Activated CD4-positive, alpha-beta T cell treated with anti-CD3 and anti-CD28 coated beads, Interleukin-10, Interleukin-2, amounts not matched to agents 100 ng/mL and 50 ng/mL, durations not matched to agents 16 hours and 8 hours (primary cell): ENCODE measurements around the gene GNG7.
"Not testable (repeated sequence)": the region's sequence is repeated elsewhere in the genome, so short reads cannot be mapped to it uniquely, and the experiment has no call there.

Experiments
- DNase-seq: peaks from one replicate; pipeline ENCODE4 v3.0.0-alpha.2; 2020

Gene GNG7

GRCh38 chr19:2726160-2726855 lies 23.8 kb upstream of the GNG7 start:
- no peak for DNase-seq

GRCh38 chr19:2724148-2724557 lies 21.7 kb upstream of the GNG7 start:
- DNase-seq: no peak

- DNase-seq: no peak
These were observed 21.3 kb upstream of the GNG7 start for GRCh38 chr19:2723747-2724146.

DNA sequence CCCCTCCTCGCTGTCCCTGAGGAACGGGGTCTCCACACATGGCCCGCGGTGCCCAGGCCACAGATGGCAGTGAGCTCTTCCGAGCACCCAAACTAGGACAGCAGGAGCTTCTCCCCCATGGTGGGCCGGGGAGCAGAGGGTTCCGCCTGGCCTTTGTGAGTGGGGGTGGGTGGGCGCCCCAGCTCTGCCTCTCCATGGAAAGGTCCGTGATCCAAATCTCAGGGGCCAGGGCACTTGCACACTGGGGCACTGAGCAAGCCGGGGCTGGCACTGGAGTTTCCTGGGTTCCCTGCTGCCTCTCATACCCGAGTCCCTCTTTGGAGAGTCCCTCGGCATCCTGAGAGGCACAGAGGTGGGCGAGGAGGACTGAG lies 20.8 kb upstream of the GNG7 start:
- no peak for DNase-seq

DNA sequence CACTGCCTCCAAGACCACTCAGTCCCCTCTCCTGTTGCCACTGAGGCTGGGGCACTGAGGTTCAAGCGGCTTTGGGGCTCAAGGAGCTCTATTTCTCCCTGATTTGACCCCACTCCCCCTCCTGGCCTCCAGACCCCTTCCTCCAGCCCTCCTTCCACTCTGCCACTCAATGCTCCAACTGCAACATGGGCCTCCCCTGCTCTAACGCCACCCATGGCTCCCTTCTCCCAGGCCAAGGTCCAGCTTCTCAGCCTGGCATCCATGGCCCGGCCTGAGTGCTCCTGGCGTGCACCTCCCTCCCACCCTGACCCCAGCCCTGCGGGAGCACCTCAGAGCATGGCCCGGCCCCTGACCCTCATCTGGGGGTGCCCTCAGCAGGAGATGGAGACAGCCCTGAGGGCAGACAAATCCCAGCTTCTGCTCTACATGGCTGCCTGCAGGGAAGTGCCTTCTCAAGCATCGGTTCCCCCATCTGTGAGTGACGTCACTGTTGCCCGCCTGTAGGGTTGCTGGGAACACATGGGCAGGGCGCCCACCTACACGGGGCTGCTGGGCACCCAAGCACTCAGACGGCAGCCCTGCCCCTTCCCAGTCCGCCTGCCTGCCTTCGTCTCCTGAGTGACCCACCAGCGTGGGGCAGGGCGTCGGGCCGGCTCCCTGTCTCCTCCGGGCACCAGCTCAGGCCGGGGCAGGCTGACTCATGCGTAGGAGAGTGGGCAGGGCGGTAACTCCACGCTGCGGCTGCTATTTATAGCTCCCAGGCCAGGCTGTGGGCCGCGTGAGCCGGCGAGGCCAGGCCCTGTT lies 20.2 kb upstream of the GNG7 start:
- no peak for DNase-seq

DNA sequence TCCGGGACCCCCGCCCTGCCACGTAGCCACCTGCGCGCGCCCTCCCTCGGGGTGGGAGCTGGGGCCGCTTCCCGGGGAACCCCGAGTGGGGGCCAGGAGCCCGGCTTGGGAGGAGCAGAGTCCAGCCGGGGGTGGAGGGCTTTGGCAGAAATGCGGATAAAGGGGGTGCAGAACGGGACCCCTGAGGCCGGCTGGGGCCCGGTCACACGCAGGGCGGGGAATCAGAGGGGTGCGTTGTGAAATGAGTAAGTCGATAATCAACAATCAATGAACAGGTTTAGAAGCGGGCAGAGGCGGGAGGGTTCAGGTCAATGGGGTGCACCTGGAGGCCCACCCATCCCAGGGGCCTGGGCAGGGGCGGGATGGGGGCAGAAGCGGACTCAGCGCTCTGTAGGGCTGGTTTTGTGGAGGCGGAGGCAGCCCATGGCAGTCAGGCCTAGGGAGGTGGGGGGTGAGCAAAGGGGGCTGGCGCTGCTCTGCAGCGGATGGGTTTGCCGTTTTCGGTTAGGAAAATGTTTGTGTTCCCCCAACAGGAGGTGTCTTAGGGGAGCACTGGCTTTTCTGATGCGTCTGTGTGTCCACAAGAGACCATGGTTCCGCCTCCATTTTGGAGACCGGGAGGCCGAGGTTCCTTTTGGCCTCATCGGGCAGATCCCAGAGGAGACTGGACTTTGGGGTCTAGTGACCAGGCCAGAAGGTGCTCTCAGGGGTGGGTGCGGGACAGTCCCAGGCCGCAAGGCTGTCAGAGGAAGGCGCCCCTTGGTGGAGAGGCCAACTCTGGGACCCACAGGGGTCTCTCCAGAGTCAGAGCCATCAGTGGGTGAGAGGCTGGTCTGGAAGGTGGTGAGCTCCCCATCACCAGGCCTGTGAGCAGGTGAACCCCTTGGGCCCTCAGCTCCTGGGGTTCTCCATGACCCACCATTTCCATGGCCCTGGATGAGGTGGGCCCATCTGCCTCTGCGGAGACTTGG lies 19.4 kb upstream of the GNG7 start:
- DNase-seq: no peak

DNA sequence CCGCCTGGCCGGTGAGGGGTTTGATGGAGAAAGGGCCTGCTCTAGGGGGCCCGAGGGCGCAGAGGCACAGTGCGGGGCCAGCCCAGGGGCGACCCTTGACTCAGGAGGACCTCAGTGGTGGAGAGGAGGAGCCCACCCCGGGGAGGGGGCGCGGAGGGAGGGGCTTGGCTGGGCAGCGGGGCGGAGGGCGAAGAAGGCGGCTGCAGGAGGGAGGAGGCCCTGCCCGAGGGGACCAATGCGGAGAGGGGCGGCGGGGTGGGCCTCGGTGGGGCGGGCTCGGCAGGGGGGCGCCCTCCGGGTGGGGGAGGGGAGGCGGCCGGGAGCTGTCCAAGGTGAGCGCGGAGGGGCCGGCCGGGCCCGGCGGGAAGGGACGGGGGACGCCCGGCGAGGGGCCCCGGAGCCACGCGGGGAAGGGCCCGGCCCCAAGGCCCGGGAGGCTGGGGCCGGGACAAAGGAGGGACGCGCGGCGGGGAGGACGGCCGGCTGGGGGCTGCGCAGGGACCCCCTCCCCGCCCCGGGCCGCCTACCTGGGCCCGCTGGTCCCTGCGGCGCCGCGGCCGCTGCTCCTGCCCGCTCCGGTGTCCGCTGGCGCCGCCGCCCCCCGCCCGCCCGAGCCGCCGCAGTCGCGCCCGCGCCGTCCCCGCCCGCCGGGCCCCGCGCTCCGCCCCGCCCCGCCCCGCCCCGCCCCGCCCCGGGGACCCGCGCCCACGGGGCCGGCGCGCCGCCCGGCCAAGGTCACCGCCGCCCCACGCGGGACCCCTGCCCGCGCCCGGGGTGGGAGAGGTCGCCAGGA lies 18.5 kb upstream of the GNG7 start, which contains the start of gene DIRAS1:
Gene DIRAS1 (minus strand): TSS at position 596 of the 793 bp plus-strand sequence. CDS start 3,566 bp downstream, outside the sequence.
- DNase-seq: no peak

DNA sequence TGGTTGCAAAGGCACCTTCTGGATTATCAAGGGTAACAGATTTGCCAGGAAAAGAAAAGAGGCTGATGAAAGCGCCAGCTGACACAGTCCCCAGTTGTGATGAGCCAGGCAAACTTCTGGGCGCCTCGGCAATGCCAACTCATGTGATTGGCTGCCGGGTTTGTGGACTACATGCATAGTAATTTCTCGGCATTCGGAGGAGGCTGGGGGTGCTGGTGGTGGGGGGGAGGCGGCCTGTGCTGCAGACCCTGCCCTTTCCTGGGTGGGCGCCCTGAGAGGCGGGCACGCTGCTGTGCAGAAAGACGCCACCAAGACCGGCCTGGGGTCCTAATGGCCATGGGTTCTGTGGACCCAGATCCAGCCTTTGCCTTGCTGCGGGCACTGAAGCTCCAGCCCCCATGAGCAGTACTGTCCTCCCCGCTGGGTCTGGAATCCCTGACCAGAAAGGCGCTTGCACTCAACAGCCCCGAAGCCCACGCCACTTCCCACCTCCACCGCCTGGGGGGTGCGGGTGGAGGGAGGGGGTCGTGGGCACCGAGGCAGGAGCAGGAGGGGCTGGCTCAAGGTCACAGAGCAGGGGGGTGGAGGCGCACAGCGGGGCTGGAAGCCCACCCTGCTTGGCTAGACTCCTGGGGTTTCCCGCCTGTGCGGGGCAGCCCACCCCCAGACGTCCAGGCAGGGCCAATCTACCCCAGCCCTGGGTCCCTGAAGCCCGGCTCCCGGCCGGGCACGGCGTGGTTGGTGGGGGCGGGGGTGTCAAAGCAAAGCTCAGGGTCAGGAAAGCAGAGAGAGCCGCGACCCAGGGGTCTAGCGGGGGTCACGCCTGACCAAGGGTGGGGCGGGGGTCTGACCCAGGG lies 17.7 kb upstream of the GNG7 start:
- no peak for DNase-seq

GRCh38 chr19:2719232-2719735 lies 16.8 kb upstream of the GNG7 start:
- DNase-seq: no peak

- DNase-seq: no peak
These were observed 15.4 kb upstream of the GNG7 start for GRCh38 chr19:2717638-2718541.

DNA sequence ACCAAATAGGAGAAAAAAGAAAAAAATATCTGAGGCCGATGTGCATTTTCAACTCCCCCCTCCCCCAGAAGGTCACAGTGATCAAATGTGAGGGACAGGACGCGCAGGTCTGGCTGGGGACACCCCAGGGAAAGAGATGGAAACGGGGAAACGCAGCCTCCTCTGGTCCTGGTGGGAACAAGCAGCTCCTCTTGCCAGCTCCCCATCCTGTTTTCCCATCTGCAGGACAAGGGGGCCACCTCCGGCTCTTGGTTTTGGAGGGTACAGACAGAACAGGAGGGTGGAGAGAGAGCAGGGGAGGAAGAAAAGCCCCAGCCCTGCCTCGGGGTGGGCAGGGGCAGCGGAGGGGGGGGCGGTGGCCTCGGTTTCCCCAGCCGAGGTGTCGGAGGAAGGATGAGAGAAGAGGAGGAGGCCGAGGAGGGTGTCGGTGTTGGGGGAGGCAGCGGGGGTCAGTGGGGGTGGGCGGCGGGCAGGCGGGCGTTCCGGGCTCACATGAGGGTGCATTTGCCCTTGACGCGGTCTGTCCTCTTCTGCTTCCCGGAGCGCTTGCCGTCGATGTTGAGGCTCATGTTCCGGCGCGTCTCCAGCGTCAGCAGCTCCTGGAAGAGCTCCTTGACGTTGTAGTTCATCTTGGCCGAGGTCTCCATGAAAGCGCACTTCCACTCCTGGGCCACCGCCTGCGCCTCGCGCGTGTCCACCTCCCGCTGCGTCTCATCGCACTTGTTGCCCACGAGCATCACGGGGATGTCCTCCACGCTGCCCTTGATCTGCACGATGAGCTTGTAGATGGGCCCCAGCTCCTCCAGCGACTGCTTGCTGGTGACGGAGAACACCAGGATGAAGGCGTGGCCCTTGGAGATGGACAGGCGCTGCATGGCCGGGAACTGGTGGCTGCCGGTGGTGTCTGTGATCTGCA lies 14.5 kb upstream of the GNG7 start:
- no peak for DNase-seq

- no peak for DNase-seq
These were observed 13.8 kb upstream of the GNG7 start for GRCh38 chr19:2716275-2716650.

DNA sequence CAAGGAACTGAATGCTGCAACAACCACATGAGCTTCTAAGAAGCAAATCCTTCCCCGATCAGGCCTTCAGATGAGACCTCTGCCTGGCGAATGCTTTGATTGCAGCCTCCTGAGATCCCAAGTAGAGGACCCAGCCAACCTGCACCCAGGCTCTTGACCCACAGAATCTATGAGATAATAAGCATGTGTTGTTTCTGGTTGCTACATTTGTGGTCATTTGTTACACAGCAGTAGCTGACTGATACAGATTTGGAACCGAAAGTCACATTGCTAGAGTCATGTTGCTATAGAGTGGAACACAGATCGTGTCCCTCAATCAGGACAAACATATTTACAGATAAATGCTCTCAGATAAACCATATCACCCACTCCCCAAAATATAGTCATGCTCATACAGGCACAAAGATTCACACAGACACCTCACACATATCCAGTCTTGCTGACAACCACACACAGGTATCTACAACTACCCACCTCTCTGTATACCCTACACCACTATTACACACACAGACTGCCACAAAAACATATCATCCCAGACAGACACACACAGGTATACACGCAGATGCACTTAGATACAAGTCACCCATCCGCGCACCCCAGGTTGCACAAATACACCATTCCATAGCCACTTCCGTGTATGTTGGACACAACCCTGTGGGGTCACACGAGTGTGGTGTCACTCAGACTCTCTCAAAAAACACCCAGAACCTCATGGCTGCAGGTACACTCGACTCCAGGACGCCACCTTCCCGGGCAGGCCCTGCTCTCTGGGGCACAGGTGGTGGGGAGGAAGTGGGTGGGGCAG lies 13.2 kb upstream of the GNG7 start:
- DNase-seq: no peak

DNA sequence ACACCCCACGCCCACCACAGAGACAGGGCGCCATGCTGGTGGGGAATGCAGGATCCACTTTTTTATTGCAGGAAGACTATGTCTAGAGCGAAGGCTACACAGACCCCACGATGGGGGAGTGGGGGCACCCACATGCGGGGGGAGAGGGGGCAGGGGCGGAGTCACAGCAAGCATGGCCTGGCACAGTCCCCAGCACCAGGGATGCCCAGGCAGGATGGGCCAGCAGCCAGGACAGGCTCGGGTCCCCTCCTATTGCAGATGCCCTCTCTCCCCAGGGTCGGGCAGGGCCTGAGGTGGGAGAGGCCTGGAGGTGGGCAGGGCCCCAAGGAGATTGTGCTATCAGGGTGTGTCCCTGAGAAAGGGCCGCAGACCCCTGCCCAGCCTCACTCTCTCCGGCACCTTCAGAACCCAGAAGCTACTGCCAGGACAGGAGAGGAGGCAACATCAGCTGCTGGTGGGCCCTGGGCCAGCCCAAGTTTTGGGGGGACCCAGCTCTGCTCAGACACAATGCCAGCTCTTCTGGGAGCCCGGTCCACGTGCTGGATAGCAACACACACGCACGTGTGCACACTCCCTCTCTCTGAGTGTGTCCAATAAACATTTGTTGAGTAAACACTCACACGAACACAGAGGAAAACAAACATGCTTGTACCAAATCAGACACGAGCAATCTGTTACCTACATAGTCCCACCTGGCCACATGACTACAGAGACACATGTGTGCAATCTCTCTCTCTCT lies 12.2 kb upstream of the GNG7 start:
- no peak for DNase-seq

DNA sequence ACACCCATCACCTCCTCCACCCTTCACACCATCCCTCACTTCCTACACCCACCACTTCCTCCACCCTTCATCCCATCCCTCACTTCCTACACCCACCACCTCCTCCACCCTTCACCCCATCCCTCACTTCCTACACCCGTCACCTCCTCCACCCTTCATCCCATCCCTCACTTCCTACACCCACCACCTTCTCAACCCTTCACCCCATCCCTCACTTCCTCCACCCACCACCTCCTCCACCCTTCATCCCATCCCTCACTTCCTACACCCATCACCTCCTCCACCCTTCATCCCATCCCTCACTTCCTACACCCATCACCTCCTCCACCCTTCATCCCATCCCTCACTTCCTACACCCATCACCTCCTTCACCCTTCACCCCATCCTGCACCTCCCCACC lies 11.6 kb upstream of the GNG7 start:
- not testable (repeated sequence) for DNase-seq

DNA sequence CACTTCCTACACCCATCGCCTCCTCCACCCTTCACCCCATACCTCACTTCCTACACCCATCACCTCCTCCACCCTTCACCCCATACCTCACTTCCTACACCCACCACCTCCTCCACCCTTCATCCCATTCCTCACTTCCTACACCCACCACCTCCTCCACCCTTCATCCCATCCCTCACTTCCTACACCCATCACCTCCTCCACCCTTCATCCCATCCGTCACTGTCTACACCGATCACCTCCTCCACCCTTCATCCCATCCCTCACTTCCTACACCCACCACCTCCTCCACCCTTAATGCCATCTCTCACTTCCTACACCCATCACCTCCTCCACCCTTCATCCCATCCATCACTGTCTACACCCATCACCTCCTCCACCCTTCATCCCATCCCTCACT lies 10.7 kb upstream of the GNG7 start:
- not testable (repeated sequence) for DNase-seq

- DNase-seq: no peak
These were observed 9.3 kb upstream of the GNG7 start for GRCh38 chr19:2711875-2712205.
